Transverse colon (tissue), 4 donors: ENCODE data around the gene EEF1AKMT4.

Experiments used
- EP300 ChIP-seq: sonication (generic); formaldehyde crosslinking; IDR thresholded peaks from one replicate; pipeline ENCODE4 v1.6.1; 2017; ENCODE audit warnings: antibody characterized with exemption, low read depth
- POLR2AphosphoS5 ChIP-seq, 3 donors: sonication (generic); formaldehyde crosslinking; IDR thresholded peaks; one replicate each; pipeline ENCODE4 v1.6.1; 2016; ENCODE audit warnings: antibody characterized with exemption in 3 of 3
- TF ChIP-seq, protein P1 (sequence below), 5 experiments: fragments of 200-600 bp in 3 of 5; fragments of 450-650 bp in 2 of 5; sonication (generic) in 3 of 5; IDR thresholded peaks; 1 replicate in 2 of 5; 2 replicates in 3 of 5; pipeline ENCODE4 v1.5.1; 2016 to 2017; ENCODE audit warnings: antibody characterized with exemption in 5 of 5, inconsistent platforms in 3 of 5, mild to moderate bottlenecking in 2 of 5, moderate library complexity in 1 of 5

DNA sequence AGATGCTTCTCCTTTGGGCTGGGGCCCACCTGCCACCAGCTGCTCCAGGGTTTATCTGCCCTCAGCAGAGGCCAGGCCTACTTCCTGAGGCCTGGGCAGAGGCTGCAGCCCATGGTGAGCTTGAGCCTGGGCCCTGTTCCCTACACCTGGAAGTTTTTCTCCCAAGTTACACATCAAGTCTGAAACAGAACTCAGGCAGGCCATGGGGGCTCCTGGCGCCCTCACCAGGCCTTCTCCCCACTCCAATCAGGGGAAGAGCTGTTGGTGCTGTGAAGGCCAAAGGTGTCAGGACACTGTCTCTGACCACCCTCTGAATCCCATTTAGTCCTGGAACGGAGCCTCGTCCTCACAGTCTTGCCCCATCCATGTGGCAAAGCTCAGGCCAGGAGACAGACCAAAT, 12.8 kb upstream of the EEF1AKMT4 start:
- TF ChIP-seq, protein P1, sequence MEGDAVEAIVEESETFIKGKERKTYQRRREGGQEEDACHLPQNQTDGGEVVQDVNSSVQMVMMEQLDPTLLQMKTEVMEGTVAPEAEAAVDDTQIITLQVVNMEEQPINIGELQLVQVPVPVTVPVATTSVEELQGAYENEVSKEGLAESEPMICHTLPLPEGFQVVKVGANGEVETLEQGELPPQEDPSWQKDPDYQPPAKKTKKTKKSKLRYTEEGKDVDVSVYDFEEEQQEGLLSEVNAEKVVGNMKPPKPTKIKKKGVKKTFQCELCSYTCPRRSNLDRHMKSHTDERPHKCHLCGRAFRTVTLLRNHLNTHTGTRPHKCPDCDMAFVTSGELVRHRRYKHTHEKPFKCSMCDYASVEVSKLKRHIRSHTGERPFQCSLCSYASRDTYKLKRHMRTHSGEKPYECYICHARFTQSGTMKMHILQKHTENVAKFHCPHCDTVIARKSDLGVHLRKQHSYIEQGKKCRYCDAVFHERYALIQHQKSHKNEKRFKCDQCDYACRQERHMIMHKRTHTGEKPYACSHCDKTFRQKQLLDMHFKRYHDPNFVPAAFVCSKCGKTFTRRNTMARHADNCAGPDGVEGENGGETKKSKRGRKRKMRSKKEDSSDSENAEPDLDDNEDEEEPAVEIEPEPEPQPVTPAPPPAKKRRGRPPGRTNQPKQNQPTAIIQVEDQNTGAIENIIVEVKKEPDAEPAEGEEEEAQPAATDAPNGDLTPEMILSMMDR (IDR thresholded peaks at IDR 0.05), result no peak
- TF ChIP-seq EP300, result no peak
- no peak for TF ChIP-seq POLR2AphosphoS5 (IDR thresholded peaks at IDR 0.05)
